ENCODE data around the gene ZNF282.

The ZNF282 gene

DNA sequence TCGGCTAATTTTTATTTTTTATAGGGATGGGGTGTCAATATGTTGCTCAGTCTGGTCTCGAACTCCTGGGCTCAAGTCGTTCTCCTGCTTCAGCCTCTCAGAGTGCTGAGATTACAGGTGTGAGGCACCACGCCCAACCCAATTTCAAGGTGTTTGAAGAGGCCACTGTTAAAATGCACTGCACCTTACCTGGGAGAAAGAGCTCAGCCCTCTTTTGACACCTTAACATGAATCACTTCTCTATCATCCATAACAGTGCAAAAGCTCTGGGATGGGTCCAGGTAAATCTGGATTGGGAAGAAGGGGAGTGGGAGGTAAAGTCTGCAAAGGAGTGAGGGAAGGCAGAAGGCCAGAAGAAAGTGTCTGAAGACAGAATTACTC lies 557 bp upstream of the ZNF282 start:
- DNase-seq = no peak

DNA sequence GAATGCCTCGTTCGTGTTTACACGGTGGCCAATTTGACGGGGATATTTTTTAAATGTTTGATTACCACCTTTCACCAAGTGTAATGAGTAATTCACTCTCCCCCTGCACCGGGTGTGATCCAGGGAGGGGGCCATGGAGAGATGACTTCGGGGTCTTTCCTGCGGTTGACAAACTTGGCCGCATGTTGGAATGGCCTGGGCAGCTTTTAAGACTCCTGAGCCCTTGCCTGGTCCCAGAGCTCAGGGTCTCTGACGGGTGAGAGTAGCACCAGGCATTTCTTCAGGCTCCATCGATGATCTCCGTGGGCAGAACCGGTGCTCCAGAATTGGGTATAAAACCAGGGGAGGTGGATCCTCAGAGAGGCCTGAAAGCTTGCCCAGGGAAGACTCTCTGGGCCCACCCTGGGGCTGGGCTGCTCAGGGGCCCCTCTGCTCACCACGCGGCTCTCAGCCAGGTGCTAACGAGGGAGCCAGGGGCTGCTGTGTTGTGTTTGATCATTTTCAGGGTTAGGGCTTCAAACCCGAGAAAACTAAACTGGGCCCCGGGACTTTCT lies 882 bp downstream of the ZNF282 start:
- DNase-seq = no peak

DNA sequence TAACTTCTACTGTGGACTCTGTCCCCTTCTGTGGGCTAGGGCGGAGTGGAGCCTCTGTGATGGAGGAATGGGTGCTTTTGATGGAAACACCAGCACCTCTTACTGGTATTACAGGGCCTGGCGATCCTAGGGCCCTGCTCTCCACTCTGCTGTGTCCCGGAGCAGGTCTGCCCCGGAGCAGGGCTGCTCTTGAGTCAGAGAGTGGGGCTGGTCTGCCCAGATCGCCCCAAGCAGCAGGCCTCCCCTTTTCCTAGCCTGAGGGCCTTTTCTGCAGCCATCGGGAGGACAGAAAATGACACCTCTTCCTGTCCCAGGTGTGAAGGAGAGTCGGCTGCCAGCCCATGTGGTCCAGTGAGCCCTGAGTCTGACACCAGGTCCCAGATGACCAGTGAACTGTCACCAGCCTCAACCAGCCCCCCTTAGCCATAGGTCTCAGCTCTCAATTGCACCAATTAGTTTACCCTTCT lies 1.4 kb downstream of the ZNF282 start:
- DNase-seq = no peak

DNA sequence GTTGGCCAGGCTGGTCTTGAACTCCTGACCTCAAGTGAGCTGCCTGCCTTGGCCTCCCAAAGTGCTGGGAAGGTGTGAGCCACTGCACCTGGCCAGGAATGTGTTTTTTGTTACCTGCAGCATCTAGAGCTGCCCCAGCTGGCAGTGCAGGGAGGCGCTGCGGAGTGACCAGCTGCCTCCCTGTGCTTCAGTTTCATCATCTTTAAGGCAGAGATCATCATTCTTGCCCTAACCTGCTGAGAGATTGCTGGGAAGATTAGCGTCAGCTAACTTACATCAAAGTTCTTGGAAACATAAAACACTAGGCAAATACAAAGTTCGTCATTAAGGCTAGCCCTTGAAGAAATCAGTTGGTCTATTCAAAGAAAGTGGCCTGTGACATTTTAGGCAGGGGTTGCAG lies 2.3 kb downstream of the ZNF282 start:
- no peak for DNase-seq

DNA sequence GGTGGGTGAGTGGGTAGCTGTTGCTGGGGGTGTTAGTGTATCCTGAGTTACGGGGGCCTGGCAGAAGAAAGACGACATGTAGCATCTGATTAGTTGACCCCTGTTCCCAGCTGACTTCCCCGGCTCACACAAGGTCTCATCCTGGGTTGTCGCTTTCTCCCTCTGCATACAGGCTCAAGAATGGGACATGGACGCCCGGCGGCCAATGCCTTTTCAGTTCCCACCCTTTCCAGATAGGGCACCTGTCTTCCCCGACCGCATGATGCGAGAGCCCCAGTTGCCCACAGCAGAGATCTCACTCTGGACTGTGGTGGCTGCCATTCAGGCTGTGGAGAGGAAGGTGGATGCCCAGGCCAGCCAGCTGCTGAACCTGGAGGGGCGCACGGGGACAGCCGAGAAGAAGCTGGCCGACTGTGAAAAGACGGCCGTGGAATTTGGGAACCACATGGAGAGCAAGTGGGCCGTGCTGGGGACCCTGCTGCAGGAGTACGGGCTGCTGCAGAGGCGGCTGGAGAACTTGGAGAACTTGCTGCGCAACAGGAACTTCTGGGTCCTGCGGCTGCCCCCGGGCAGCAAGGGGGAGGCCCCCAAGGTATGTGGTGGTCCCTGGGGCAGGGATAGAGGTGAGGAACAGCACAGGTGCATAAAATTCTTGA lies 2.9 kb downstream of the ZNF282 start:
- no peak for DNase-seq

DNA sequence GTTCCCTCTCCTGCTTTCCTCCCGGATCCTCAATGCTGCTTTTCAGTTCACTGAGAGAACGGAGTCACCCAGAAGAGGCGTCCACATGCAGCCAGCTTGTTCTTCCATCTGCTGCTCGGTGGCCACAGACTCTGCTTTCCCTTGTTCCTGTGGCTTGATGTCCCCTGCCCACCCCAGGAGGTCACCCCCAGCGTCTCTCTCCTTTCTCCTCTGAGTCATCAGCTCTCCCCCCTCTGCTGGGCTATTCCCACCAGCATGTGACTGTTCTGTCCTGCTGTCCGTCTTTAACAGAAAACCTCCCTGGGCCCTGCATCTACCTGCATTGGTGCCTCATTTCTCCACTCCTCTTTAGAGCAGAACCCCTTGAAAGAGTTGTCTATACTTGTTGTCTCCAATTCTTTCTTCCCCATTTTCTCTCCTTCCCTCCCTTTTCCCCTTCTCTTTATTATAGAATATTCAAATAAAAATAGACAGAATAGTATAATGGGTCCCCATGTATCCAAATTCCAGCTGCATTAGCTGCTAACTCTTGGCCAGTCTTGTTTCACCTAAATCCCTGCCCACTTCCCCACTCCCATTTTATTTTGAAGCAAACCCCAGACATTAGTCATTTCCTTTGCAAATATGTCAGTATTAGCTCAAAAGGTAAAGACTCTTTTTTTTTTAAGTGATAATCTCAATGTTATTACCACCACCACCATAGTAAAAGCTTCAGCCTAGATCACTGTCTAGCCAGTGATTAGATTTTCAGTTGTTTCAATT lies 4.1 kb downstream of the ZNF282 start:
- DNase-seq = no peak

DNA sequence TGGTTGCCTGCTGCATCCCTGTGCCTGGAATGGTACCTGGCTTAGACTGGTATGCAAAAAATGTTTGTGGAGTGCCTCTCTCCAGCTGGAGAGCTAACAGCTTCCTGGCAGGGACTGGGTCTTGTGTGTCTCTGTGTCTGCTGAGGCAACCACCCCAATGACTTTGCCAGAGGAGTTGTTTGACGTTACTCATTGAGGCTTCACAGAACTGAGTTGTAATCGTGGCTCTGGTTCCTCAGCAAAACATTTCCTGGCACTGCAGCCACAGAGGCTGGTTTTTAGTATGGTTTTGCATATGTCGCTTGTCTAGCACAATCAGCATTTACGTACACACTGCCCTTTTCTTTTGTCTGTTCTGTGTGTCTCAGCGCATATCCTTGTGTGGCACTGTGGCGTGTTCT lies 7.5 kb downstream of the ZNF282 start:
- no peak for DNase-seq

DNA sequence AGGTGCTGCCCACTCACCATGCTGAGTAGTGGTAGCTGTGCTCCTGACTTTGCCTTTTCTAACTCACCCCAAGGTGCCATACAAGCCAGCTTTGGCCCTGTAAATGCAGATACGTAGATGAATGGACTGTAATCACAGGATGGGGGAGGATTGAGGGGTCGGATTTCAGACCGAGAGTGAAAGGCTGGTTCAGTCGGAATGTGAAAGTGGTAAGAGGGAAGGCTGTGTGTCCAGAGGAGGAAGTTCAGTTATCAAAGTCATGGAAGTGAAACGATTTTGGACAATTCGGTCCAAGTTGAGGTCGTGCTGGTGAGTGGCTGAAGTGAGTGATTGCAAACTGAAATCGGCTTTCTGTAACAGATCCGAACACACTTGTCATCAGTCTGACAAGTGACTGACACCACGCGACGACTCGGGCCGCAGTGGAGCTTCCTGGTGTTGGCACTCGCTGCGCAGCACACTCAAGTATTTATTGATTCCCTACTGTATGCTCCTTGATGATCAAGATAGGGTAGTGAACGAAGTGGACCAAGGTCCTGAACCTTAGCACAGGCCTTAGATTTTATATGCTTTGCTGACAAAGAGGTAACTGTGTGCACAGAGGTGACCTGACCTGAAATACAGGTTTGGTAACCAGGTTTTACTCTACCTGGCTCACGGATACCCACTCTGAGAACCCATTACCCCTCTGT lies 10.5 kb downstream of the ZNF282 start:
- no peak for DNase-seq

DNA sequence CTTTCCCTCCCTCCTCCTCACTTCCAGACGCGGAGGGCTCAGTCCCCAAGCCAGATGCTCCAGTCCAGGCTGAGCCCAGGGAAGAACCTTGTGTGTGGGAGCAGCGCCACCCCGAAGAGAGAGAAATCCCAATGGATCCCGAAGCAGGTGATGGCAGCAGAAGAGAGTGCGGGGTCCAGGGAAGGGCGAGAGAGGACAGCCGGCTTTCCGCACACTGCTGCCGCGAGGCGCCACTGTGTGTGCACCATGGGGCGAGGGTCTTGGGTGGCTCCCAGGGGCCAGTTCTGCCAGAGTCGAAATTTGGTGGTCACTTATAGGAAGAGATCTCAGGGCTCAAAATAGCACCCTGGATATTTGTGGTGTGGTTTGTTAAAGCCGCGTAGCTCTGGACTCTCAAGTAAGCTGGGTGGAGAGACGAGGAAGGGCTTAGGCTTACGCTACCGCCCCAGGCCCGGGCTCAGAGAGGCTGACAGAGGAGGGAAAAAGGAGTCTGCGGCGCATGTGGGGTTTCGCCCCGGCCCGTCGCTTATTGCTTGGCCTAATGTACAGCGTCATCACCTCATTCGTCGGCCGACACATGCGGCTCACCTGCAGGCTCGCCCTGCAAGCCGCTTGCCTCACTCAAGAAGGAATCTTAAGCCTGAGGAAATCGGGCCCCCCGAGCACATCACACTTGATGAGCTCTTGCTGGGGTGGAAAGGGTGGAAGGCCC lies 12.1 kb downstream of the ZNF282 start:
- DNase-seq = no peak

DNA sequence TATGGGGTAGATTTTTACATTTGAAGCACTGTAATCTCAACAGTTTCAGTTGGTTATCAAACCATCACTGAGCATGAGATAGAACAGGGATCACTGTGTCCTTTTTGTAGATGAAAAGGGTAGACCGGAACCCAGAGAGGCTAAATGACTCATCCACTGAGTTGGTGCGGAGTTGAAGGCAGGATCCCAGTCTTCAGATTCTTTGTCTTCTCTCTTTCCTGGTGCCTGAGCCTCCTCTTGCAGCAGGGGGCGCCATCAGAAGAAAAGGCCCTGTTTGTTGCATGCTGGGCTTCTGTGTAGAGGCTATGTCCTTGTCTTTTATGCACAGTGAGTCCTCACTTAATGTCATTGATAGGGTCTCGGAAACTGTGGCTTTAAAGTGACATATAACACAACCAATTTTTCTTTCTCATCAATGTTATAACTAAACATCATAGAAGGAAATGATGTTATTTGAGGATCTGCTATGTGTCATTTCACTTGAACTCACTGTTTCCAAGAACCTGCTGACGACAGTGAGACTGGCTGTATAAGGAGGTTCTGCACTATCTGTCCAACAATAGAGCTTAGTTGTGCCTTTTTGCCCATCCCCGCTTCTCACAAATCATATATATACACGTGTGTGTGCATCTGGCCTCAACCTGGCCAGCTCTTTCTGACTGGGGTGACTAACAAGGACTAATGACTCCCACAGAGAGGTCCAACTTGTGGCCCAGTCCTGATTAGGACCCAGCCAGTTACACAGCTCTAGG lies 14.3 kb downstream of the ZNF282 start:
- no peak for DNase-seq

DNA sequence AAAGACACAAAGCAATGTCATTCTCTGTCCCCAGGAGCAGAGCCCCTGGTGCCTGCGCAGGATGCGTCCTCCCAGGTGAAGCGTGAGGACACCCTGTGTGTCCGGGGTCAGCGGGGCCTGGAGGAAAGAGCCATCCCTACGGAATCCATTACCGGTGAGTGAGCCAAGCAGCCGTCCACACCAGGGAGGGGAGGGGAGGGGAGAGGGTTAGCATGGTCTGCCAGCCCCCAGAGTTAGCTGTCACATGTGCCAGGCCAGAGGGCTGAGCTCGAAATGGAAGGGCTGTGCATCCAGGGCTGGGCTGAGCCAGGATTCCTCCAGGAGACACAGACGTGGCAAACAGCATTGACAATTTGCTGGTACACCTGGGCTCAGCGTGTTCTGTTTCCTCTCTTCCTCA lies 15.2 kb downstream of the ZNF282 start:
- DNase-seq = no peak

DNA sequence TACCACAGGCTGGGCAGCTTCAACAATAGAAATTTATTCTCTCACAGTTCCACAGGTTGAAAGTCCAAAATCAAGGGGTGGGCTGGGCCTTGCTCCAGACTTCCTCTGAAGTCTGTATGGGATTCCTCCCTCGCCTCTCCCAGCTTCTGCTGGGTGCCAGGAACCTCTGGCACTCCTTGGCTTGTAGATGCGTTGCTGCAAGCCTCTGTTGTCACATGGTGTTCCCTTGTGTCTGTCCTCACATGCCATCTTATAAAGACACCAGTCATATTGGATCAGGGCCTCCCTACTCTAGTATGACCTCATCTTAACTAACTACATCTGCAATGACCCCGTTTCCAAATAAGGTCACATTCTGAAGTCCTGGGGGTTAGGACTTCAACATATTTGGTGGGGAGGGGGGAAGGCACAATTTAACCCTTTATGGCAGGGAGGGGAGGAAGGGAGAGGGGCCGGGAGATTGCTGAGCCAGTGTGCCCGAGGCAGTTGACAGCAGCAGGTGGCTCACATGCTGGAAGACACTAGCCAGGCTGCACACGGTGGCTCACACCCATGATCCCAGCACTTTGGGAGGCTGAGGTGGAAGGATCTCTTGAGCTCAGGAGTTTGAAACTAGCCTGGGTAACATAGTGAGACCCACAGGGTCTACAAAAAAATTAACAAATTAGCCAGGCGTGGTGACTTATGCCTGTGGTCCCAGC lies 18.8 kb downstream of the ZNF282 start:
- DNase-seq = no peak

DNA sequence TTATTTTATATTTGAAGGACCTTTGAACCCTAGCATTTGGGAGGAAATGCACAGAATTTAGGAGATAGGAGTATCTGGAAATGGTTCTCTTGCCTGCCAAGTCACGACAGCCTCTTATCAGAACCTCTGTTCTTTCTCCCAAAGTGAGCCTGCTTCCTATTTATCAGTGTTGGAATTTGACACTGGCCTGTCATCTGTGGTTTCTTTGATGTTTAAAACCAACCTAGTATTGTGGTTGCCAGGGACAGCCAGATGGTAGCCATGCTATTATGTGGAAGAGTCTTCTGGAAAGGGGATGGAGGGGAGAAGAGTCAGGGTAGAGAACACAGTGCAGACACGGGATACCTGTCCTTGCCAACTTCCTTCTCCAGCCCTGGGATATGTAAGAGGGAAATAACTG lies 21.1 kb downstream of the ZNF282 start:
- no peak for DNase-seq

DNA sequence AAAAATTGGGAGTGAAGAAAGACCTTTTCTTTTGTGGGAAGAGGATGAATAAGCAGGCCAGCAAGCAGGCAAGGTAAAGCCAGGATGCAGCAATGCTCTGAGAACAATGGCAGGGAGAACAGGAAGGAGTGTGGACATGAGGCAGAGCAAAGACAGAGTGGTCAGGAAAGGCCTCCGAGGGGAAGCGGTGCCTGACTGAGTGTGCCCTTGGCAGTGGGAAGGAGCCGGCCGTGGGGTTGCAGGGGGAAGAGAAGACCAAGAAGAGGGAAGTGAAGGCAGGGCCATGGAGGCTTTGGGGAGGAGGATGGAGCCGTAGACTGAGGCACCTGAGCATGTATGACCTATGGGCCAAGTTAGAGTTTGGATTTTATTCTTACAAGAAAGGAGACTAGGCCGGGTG lies 22.2 kb downstream of the ZNF282 start:
- DNase-seq = no peak

DNA sequence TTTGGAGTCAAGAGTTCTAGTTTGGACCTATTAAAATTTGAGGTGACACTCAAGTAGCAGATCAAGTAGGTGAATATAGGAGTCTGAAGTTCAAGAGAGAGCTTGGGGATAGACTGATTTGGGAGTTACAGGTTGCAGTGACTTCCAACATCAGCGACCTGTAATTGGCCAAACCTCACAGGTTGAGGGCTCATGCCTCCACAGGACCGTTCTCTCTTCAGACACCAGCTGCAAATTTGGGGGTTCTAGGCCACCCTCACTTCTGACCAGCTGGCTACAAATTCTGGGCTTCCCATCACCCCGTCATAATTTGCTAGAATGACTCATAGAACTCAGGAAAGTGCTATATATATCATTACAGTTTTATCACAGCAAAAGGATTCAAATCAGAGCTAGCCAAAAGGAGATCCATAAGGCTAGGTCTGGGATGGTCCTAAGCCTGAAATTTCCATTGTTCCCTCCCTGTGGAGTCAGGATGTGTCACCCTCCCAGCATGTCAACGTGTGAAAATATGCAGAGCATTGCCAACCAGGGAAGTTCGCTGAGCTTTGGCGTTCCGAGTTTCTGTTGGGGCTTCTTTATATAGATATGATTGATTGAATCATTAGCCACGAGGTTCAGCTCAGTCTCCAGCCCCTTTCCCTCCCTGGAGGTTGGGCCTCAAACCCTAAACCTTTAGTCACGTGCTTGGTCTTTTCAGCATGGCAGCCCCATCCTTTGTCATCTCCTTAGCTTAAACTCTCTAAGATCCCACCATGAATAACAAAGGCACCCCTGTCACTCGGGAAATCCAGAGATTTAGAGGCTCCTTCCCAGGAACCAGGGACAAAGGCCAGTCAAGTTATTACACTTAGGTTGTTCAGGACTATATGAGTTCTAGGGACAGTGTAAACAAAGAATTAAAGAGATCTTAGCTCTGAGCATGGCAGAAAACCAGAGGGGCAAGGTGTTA lies 23.4 kb downstream of the ZNF282 start:
- no peak for DNase-seq

DNA sequence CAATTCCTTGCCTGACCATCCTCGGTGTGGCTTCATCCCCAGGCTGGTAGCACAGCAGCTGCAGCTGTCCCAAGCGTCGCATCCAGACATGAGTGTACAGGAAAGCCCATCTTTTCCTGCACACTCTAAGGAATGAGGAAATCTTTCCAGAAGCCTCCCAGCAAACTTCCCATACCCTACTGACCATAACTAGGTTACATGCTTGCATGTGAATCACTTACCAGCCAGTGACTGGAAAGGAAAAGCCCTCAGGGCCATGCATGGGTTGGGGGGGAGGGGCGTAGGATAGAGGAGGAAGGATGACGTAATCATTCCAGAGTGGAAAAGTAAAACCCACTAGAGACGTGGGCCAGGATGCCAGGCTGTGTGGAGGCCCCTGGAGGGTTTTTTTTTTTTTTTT lies 25.2 kb downstream of the ZNF282 start:
- DNase-seq = no peak

DNA sequence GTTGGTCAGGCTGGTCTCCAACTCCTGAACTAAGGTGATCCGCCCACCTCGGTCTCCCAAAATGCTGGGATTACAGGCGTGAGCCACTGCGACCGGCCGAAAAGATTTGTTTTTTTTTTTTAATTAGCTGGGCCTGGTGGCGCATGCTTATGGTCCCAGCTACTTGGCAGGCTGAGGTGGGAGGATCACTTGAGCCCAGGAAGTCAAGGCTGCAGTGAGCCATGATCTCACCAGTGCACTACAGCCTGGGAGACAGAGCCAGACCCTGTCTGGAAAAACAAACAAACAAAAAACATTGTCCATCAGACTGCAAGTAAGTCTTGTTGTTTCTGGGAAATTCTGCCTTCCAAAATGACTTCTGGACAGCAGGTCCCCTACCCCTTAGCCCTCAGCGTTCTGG lies 27.8 kb downstream of the ZNF282 start:
- no peak for DNase-seq

DNA sequence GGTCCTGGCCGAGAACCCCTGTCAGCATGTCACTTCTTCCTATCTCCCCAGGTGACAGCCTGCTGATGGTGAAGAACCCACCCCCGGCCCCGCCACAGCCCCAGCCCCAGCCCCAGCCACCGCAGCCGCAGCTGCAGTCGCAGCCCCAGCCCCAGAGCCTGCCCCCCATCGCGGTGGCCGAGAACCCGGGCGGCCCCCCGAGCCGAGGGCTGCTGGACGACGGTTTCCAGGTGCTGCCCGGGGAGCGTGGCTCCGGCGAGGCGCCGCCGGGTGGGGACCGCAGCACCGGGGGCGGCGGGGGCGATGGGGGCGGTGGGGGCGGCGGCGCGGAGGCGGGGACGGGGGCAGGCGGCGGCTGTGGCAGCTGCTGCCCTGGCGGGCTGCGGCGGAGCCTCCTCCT lies 28.4 kb downstream of the ZNF282 start:
- no peak for DNase-seq

DNA sequence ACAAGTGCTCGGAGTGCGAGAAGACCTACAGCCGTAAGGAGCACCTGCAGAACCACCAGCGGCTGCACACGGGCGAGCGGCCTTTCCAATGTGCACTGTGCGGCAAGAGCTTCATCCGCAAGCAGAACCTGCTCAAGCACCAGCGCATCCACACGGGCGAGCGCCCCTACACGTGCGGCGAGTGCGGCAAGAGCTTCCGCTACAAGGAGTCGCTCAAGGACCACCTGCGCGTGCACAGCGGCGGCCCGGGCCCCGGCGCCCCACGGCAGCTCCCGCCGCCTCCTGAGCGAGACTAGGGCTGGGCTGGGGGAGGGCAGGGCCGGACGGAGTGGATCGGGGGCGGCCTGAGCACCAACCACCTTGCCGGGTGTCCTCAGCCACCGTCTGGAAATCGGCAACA lies 29.0 kb downstream of the ZNF282 start:
- DNase-seq = no peak

DNA sequence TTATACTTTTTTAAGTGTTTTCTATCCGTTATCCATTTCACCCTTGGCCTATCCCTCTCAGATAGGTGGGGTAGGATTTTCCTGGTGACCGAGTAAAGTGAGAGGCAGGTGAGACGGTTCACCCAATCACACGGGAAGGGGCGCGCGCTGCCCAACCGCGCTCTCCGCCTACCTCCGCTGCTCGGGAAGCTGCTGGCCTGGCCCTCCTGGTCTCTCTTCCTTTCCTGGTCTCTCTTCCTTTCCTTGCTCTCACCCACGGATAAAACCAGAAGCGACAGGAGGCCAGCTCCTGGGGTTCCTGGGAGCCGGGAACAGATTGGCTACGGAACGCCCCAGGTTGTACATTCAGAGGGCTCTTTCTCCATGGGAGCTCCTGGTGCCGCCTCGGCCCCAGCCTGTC lies 29.8 kb downstream of the ZNF282 start:
- DNase-seq = no peak

DNA sequence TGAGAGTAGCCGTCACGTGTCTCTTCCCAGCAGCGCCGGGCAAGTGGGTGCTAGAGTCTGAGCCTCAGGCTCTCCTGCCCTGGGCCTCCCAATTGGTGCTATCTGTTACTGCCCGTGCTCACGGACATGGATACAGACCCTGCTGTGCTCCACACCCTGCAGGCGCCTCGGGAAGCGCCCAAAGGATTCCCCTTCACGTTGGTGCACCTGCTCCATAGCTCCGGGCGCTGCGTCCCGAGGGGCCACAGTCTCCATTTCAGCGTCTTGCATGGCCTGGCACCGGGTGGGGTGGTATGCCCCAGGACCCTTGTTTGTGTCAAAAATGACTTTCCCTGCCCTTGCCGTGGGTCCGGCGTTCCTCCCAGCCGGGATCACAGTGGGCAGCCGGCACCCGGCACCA lies 30.3 kb downstream of the ZNF282 start:
- no peak for DNase-seq
